Measurements from ENCODE around the gene PRC1.

GRCh38 chr15:90931828-90932659 is 62.3 kb downstream of the PRC1 start, which contains the start of gene HDDC3:
- TF ChIP-seq EZH2 (IDR thresholded peaks at IDR 0.05; ENCODE audit: borderline replicate concordance, insufficient read depth, low read length, poor library complexity, severe bottlenecking) (no peak), CTCF (IDR thresholded peaks at IDR 0.05; ENCODE audit: poor library complexity, severe bottlenecking) (peak; percentile 96), MXI1 (conservative IDR thresholded peaks at IDR 0.05; ENCODE audit: poor library complexity, severe bottlenecking) (peak; percentile 83), TAF1 (IDR thresholded peaks at IDR 0.05; ENCODE audit: low read depth) (peak; percentile 32), REST (IDR thresholded peaks at IDR 0.05; ENCODE audit: borderline replicate concordance) (no peak), SMC3 (conservative IDR thresholded peaks at IDR 0.05; ENCODE audit: poor library complexity) (peak; percentile 63), EP300 (conservative IDR thresholded peaks at IDR 0.05; ENCODE audit: poor library complexity, severe bottlenecking) (peak; percentile 13), POLR2AphosphoS5 (IDR thresholded peaks at IDR 0.05) (peak; percentile 63)

Data from neural cell (in vitro differentiated cells).